Measurements from ENCODE around the gene SLC9A8.
"Not testable (repeated sequence)": the region's sequence is repeated elsewhere in the genome, so short reads cannot be mapped to it uniquely, and the experiment has no call there.

SLC9A8 gene, protein sequence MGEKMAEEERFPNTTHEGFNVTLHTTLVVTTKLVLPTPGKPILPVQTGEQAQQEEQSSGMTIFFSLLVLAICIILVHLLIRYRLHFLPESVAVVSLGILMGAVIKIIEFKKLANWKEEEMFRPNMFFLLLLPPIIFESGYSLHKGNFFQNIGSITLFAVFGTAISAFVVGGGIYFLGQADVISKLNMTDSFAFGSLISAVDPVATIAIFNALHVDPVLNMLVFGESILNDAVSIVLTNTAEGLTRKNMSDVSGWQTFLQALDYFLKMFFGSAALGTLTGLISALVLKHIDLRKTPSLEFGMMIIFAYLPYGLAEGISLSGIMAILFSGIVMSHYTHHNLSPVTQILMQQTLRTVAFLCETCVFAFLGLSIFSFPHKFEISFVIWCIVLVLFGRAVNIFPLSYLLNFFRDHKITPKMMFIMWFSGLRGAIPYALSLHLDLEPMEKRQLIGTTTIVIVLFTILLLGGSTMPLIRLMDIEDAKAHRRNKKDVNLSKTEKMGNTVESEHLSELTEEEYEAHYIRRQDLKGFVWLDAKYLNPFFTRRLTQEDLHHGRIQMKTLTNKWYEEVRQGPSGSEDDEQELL

GRCh38 chr20:49812507-49813304 is at the start of gene SLC9A8:
Gene SLC9A8, plus strand, starts transcription at chr20:49812828. Its CDS starts 95 bp downstream, at chr20:49812923.
- FAIRE-seq, result no peak

GRCh38 chr20:49762940-49763766 is 49.5 kb upstream of the SLC9A8 start:
- no peak for DNase-seq (ENCODE audit: insufficient read length, low spot score)
- no peak for FAIRE-seq
- no peak for TF ChIP-seq POLR2A (IDR thresholded peaks at IDR 0.05; ENCODE audit: low read depth, low read length)

More at GRCh38 chr20:49812507-49813304, at the start of gene SLC9A8:
- DNase-seq (ENCODE audit: insufficient read length, low spot score), result peak; percentile 89
- peak; percentile 67 for TF ChIP-seq POLR2A (IDR thresholded peaks at IDR 0.05; ENCODE audit: low read depth, low read length)

DNA sequence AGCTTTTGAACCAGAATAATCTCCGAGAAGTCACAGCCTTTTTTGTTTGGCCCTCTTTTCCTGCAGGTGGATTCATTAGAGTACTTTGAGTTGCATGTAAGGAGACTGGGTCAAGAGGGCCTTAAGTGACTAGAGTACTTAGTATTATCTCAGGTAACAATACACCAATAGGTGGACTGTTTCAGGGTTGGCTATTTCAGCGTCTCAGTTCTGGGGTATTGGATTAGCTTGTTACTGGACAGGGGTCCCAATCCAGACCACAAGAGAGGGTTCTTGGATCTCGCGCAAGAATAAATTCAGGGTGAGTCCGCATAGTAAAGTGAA is 47.3 kb upstream of the SLC9A8 start:
- no peak for DNase-seq (ENCODE audit: insufficient read length, low spot score)
- no peak for TF ChIP-seq POLR2A (IDR thresholded peaks at IDR 0.05; ENCODE audit: low read depth, low read length)
- FAIRE-seq, result no peak

DNA sequence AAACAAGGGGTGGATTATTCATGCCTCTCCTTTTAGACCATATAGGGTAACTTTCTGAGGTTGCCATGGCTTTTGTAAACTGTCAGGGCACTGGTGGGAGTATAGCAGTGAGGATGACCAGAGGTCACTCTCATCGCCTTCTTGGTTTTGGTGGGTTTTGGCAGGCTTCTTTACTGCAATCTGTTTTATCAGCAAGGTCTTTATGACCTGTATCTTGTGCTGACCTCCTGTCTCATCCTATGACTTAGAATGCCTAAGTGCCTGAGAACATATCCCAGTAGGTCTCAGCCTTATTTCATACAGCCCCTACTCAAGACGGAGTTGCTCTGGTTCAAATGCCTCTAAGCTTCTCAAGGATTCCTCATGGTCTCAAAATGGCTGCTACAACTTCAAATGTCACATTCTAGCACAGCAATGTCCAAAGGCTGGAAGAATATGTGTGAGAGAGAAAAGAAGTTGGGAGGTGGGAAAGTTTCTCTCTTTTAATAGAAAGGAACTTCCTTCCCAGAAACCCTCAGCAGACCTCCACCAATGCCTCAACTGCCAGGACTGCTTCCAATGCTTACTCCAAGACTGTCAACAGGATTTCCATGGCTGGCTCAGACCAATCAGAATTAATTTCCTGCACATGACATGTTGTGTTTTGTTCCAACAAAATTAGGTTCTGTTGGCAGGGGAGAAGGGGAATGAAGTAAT is 46.6 kb upstream of the SLC9A8 start:
- FAIRE-seq, result no peak
- TF ChIP-seq POLR2A (IDR thresholded peaks at IDR 0.05; ENCODE audit: low read depth, low read length), result no peak
- DNase-seq (ENCODE audit: insufficient read length, low spot score), result no peak

DNA sequence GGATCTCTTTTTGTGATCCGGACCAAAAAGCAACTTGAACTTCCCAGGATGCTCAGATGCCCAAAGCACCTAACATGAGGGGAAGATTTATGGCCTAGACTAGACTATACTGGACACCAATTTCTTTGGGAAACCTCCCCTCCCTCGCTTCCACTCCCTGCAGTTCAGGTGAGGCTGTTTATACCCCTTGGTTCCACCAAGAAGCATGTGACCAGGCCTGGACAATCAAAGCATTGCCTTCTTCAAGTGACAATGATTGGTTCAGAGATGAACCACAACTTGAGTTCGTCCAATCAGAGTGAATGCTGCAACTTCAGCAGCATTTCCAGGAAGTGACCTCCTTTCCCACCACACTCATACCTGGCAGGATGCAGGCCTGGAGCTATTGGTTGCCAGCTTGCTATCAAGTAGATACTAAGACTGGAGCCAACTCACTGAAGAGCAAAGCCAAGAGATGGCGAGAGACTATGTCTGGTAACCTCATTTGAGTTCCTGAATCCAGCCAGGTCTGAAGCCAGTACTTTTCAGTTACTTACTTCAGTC is 45.6 kb upstream of the SLC9A8 start:
- no peak for FAIRE-seq
- no peak for DNase-seq (ENCODE audit: insufficient read length, low spot score)
- no peak for TF ChIP-seq POLR2A (IDR thresholded peaks at IDR 0.05; ENCODE audit: low read depth, low read length)

- DNase-seq (ENCODE audit: insufficient read length, low spot score), result peak; percentile 23
- no peak for FAIRE-seq
- TF ChIP-seq POLR2A (IDR thresholded peaks at IDR 0.05; ENCODE audit: low read depth, low read length), result no peak
Measured at GRCh38 chr20:49768204-49769047, 44.2 kb upstream of the SLC9A8 start.

GRCh38 chr20:49769048-49769581 is 43.5 kb upstream of the SLC9A8 start:
- TF ChIP-seq POLR2A (IDR thresholded peaks at IDR 0.05; ENCODE audit: low read depth, low read length), result no peak
- FAIRE-seq, result no peak
- no peak for DNase-seq (ENCODE audit: insufficient read length, low spot score)

- no peak for FAIRE-seq
- TF ChIP-seq POLR2A (IDR thresholded peaks at IDR 0.05; ENCODE audit: low read depth, low read length), result no peak
Measured at GRCh38 chr20:49770634-49771033, 42.0 kb upstream of the SLC9A8 start.

GRCh38 chr20:49774213-49774612 is 38.4 kb upstream of the SLC9A8 start:
- not testable (repeated sequence) for FAIRE-seq; DNase-seq (ENCODE audit: insufficient read length, low spot score)

More at GRCh38 chr20:49770634-49771033, 42.0 kb upstream of the SLC9A8 start:
- DNase-seq (ENCODE audit: insufficient read length, low spot score), result no peak

- DNase-seq (ENCODE audit: insufficient read length, low spot score), result peak; percentile 84
- no peak for FAIRE-seq
- no peak for TF ChIP-seq POLR2A (IDR thresholded peaks at IDR 0.05; ENCODE audit: low read depth, low read length)
Measured at GRCh38 chr20:49775229-49775693, 37.4 kb upstream of the SLC9A8 start.

- FAIRE-seq, result no peak
- no peak for TF ChIP-seq POLR2A (IDR thresholded peaks at IDR 0.05; ENCODE audit: low read depth, low read length)
- DNase-seq (ENCODE audit: insufficient read length, low spot score), result no peak
Measured at GRCh38 chr20:49779972-49780371, 32.7 kb upstream of the SLC9A8 start.

DNA sequence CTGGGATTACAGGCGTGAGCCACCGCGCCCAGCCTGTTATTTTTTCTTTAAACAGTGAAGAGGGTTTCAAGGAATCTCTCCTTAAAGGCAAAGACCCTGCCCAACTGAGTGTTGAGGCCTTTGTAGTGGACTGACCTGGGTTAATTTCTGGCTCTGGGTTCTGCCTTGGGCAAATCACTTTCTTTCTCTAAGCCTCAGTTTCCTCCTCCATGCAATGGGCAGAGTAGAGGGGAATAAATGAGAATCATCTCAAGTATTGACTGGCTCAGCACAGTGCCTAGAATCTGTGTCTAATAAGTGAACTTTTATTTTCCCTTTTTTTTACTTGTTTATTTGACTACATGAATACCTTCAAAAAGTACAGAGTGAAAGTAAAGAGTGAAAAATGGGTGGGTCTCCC is 31.0 kb upstream of the SLC9A8 start:
- FAIRE-seq, result no peak
- TF ChIP-seq POLR2A (IDR thresholded peaks at IDR 0.05; ENCODE audit: low read depth, low read length), result no peak

GRCh38 chr20:49782439-49782838 is 30.2 kb upstream of the SLC9A8 start:
- not testable (repeated sequence) for DNase-seq (ENCODE audit: insufficient read length, low spot score); FAIRE-seq

More for the DNA sequence above, 31.0 kb upstream of the SLC9A8 start:
- DNase-seq (ENCODE audit: insufficient read length, low spot score), result no peak

GRCh38 chr20:49783021-49783995 is 29.3 kb upstream of the SLC9A8 start:
- not testable (repeated sequence) for FAIRE-seq; DNase-seq (ENCODE audit: insufficient read length, low spot score)

All from H54 (cell line).